HUES48 (cell line): Measurements from ENCODE around the gene CETN1.
A peak's percentile ranks its signal among the peaks of the same experiment; 100 is the strongest.

Source experiments
- H3K27ac ChIP-seq: one replicate; pipeline ENCODE4 v1.7.0; 2013; ENCODE audit warnings: low read depth, low read length, inconsistent platforms
- H3K27me3 ChIP-seq: 2 replicates; pipeline ENCODE4 v1.6.1; 2013; ENCODE audit warnings: mild to moderate bottlenecking, low read length; ENCODE audit not compliant: control insufficient read depth, insufficient read depth
- H3K36me3 ChIP-seq: 2 replicates; pipeline ENCODE4 v1.6.1; 2013; ENCODE audit warnings: low read length; ENCODE audit not compliant: control insufficient read depth, insufficient read depth
- H3K4me1 ChIP-seq: 2 replicates; pipeline ENCODE4 v1.6.1; 2013; ENCODE audit warnings: mild to moderate bottlenecking, low read length; ENCODE audit not compliant: control insufficient read depth, insufficient read depth
- H3K4me3 ChIP-seq: 2 replicates; pipeline ENCODE4 v1.5.1; 2013; ENCODE audit warnings: mild to moderate bottlenecking, low read depth, low read length
- H3K9ac ChIP-seq: 2 replicates; pipeline ENCODE4 v1.6.1; 2013; ENCODE audit warnings: mild to moderate bottlenecking, low read depth, low read length, moderate library complexity
- H3K9me3 ChIP-seq: 2 replicates; pipeline ENCODE4 v1.6.1; 2013; ENCODE audit warnings: low read length; ENCODE audit not compliant: control insufficient read depth, insufficient read depth

Gene CETN1

GRCh38 chr18:577643-578375, 2.4 kb upstream of the CETN1 start:
- H3K27me3 ChIP-seq: no peaks in the 10 kb centered on the region
- H3K4me1 ChIP-seq: peaks cover 42% of the 10 kb centered on the region
- no peak overlapping the region for H3K9ac ChIP-seq
- H3K27ac ChIP-seq: no peak overlapping the region
- H3K4me3 ChIP-seq: no peak overlapping the region
- H3K9me3 ChIP-seq: no peaks in the 10 kb centered on the region
- no peaks in the 10 kb centered on the region for H3K36me3 ChIP-seq

GRCh38 chr18:579238-579637, 942 bp upstream of the CETN1 start:
- Histone ChIP-seq H3K36me3 (no peaks in the 10 kb centered on the region), H3K9ac (no peak overlapping the region), H3K27ac (no peak overlapping the region), H3K27me3 (no peaks in the 10 kb centered on the region), H3K4me3 (no peak overlapping the region), H3K4me1 (peaks cover 28% of the 10 kb centered on the region), H3K9me3 (no peaks in the 10 kb centered on the region)

- Histone ChIP-seq H3K4me3 (no peak overlapping the region), H3K4me1 (peaks cover 12% of the 10 kb centered on the region; the same call in 1 of the 2 replicates), H3K36me3 (no peaks in the 10 kb centered on the region), H3K27me3 (no peaks in the 10 kb centered on the region), H3K9ac (no peak overlapping the region), H3K27ac (no peak overlapping the region), H3K9me3 (no peaks in the 10 kb centered on the region)
Observed at GRCh38 chr18:581096-581495, 916 bp downstream of the CETN1 start.

- H3K9me3 ChIP-seq: no peaks in the 10 kb centered on the region
- H3K27ac ChIP-seq: no peak overlapping the region
- H3K36me3 ChIP-seq: no peaks in the 10 kb centered on the region
- H3K4me3 ChIP-seq: no peak overlapping the region
- H3K4me1 ChIP-seq: peaks cover 11% of the 10 kb centered on the region; the same call in 1 of the 2 replicates
- no peak overlapping the region for H3K9ac ChIP-seq
- no peaks in the 10 kb centered on the region for H3K27me3 ChIP-seq
Observed at GRCh38 chr18:582465-582864, 2.3 kb downstream of the CETN1 start.

GRCh38 chr18:595068-595467, 14.9 kb downstream of the CETN1 start:
- H3K4me3 ChIP-seq: no peak overlapping the region
- peaks cover 6% of the 10 kb centered on the region; the same call in 1 of the 2 replicates for H3K4me1 ChIP-seq
- no peaks in the 10 kb centered on the region for H3K36me3 ChIP-seq
- H3K27me3 ChIP-seq: peaks cover 5% of the 10 kb centered on the region; the same call in 1 of the 2 replicates
- no peak overlapping the region for H3K9ac ChIP-seq
- no peaks in the 10 kb centered on the region for H3K9me3 ChIP-seq
- H3K27ac ChIP-seq: no peak overlapping the region

GRCh38 chr18:595571-595970, 15.4 kb downstream of the CETN1 start:
- Histone ChIP-seq H3K36me3 (no peaks in the 10 kb centered on the region), H3K9me3 (no peaks in the 10 kb centered on the region), H3K9ac (no peak overlapping the region), H3K27me3 (peaks cover 5% of the 10 kb centered on the region; the same call in 1 of the 2 replicates), H3K4me3 (no peak overlapping the region), H3K27ac (no peak overlapping the region), H3K4me1 (peaks cover 6% of the 10 kb centered on the region; the same call in 1 of the 2 replicates)

- H3K27ac ChIP-seq: peak overlapping the region; percentile 10
- H3K4me1 ChIP-seq: peaks cover 6% of the 10 kb centered on the region; the same call in 1 of the 2 replicates
- peaks cover 5% of the 10 kb centered on the region; the same call in 1 of the 2 replicates for H3K27me3 ChIP-seq
- H3K4me3 ChIP-seq: peak overlapping the region; percentile 17; the same call in 1 of the 2 replicates
- H3K9ac ChIP-seq: 0 out of 2 replicates have a peak overlapping the region, but pooled peaks have one; percentile 26
- H3K9me3 ChIP-seq: no peaks in the 10 kb centered on the region
- H3K36me3 ChIP-seq: no peaks in the 10 kb centered on the region
Observed at GRCh38 chr18:596288-596881, 16.2 kb downstream of the CETN1 start.

- H3K36me3 ChIP-seq: no peaks in the 10 kb centered on the region
- no peak overlapping the region for H3K9ac ChIP-seq
- H3K9me3 ChIP-seq: no peaks in the 10 kb centered on the region
- H3K27me3 ChIP-seq: peaks cover 5% of the 10 kb centered on the region; the same call in 1 of the 2 replicates
- peaks cover 6% of the 10 kb centered on the region; the same call in 1 of the 2 replicates for H3K4me1 ChIP-seq
- H3K27ac ChIP-seq: no peak overlapping the region
- H3K4me3 ChIP-seq: no peak overlapping the region
Observed at GRCh38 chr18:598124-598589, 18.0 kb downstream of the CETN1 start.

GRCh38 chr18:600107-600506, 19.9 kb downstream of the CETN1 start:
- Histone ChIP-seq H3K9me3 (no peaks in the 10 kb centered on the region), H3K36me3 (no peaks in the 10 kb centered on the region), H3K27ac (no peak overlapping the region), H3K9ac (no peak overlapping the region), H3K4me3 (no peak overlapping the region), H3K27me3 (peaks cover 5% of the 10 kb centered on the region; the same call in 1 of the 2 replicates), H3K4me1 (peaks cover 6% of the 10 kb centered on the region; the same call in 1 of the 2 replicates)

GRCh38 chr18:604771-605170, 24.6 kb downstream of the CETN1 start:
- Histone ChIP-seq H3K27me3 (no peaks in the 10 kb centered on the region), H3K27ac (no peak overlapping the region), H3K9ac (no peak overlapping the region)

GRCh38 chr18:607930-608329, 27.8 kb downstream of the CETN1 start:
- no peaks in the 10 kb centered on the region for H3K36me3 ChIP-seq
- no peak overlapping the region for H3K9ac ChIP-seq
- no peaks in the 10 kb centered on the region for H3K4me1 ChIP-seq
- no peaks in the 10 kb centered on the region for H3K9me3 ChIP-seq
- no peaks in the 10 kb centered on the region for H3K27me3 ChIP-seq
- H3K4me3 ChIP-seq: no peak overlapping the region
- no peak overlapping the region for H3K27ac ChIP-seq

More at GRCh38 chr18:604771-605170, 24.6 kb downstream of the CETN1 start:
- Histone ChIP-seq H3K9me3 (no peaks in the 10 kb centered on the region), H3K36me3 (no peaks in the 10 kb centered on the region), H3K4me1 (no peaks in the 10 kb centered on the region), H3K4me3 (no peak overlapping the region)
